DMS153 treated with DMSO at 0.1 percent for 48 hours (cell line): ENCODE measurements around the gene IL31.
"Not testable (repeated sequence)": the region's sequence is repeated elsewhere in the genome, so short reads cannot be mapped to it uniquely, and the experiment has no call there.

ENCODE experiments used
- DNase-seq: peaks from one replicate; lab custom pipeline; 2025; ENCODE audit not compliant: unreplicated experiment; lab: John Stamatoyannopoulos, UW

Gene IL31

GRCh38 chr12:122174155-122174845 is at the start of gene IL31:
Gene IL31 (minus strand): TSS chr12:122174221. CDS start chr12:122174172, 49 bp downstream.
- no peak for DNase-seq

GRCh38 chr12:122216445-122216844 is 42.4 kb upstream of the IL31 start:
- no peak for DNase-seq

- DNase-seq: no peak
Observed at GRCh38 chr12:122215771-122216170, 41.8 kb upstream of the IL31 start.

- DNase-seq: no peak
Observed at GRCh38 chr12:122208073-122208820, 34.2 kb upstream of the IL31 start.

- DNase-seq: no peak
Observed at GRCh38 chr12:122207391-122207790, 33.4 kb upstream of the IL31 start.

GRCh38 chr12:122206976-122207375 is 33.0 kb upstream of the IL31 start:
- DNase-seq: no peak

- no peak for DNase-seq
Observed at GRCh38 chr12:122206111-122206881, 32.3 kb upstream of the IL31 start.

- no peak for DNase-seq
Observed at GRCh38 chr12:122205053-122205925, 31.3 kb upstream of the IL31 start.

GRCh38 chr12:122204167-122205052 is 30.4 kb upstream of the IL31 start:
- no peak for DNase-seq

GRCh38 chr12:122203301-122204166 is 29.5 kb upstream of the IL31 start, which contains the start of gene B3GNT4:
Gene B3GNT4 (plus strand): TSS chr12:122203709. CDS start chr12:122204619, 910 bp downstream.
- peak; percentile 42 for DNase-seq

GRCh38 chr12:122202811-122203210 is 28.8 kb upstream of the IL31 start:
- not testable (repeated sequence) for DNase-seq

GRCh38 chr12:122202017-122202416 is 28.0 kb upstream of the IL31 start:
- no peak for DNase-seq

GRCh38 chr12:122201381-122201780 is 27.4 kb upstream of the IL31 start:
- DNase-seq: no peak

- DNase-seq: no peak
Observed at GRCh38 chr12:122200541-122201175, 26.6 kb upstream of the IL31 start.

- DNase-seq: no peak
Observed at GRCh38 chr12:122199484-122200355, 25.7 kb upstream of the IL31 start.

GRCh38 chr12:122197612-122197966 is 23.6 kb upstream of the IL31 start:
- DNase-seq: no peak

GRCh38 chr12:122195405-122195804 is 21.4 kb upstream of the IL31 start:
- no peak for DNase-seq
